Retinal pigment epithelial cell (primary cell): ENCODE data around the gene TNFRSF18.

ENCODE experiments used
- DNase-seq: peaks from one replicate; pipeline ENCODE4 v3.0.0-alpha.2; 2010; ENCODE audit warnings: low read depth
- H3K4me3 ChIP-seq: 2 replicates; pipeline ENCODE4 v1.5.1; 2011; ENCODE audit warnings: mild to moderate bottlenecking, low read length, control low read depth, moderate library complexity
- TF ChIP-seq, protein P1 (sequence below): conservative IDR thresholded peaks from 2 replicates; pipeline ENCODE4 v1.5.1; 2011; ENCODE audit warnings: low read depth, low read length, control low read depth, inconsistent platforms

Gene TNFRSF18

DNA sequence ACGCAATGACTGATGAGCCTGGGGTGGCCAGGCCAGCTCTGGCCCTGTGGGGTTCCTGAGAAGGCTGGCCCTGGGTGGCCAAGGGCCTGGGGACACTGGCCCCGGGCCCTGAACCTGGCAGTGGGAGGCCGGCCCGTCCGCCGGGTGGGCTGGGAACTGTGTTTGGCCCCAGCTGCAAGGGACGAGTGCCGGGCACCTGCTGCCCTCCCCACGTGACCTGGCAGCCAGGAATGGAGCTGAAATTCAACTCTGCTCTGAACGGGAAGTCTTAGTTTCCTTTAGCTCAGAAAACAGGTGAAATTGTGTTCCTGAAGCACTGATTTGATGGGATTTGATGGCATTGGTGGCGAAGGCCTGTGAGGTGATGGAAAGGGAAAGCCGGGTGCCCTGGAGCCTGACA lies 40.9 kb downstream of the TNFRSF18 start:
- no peak overlapping the region for H3K4me3 ChIP-seq
- no peak for DNase-seq
- TF ChIP-seq, protein P1, sequence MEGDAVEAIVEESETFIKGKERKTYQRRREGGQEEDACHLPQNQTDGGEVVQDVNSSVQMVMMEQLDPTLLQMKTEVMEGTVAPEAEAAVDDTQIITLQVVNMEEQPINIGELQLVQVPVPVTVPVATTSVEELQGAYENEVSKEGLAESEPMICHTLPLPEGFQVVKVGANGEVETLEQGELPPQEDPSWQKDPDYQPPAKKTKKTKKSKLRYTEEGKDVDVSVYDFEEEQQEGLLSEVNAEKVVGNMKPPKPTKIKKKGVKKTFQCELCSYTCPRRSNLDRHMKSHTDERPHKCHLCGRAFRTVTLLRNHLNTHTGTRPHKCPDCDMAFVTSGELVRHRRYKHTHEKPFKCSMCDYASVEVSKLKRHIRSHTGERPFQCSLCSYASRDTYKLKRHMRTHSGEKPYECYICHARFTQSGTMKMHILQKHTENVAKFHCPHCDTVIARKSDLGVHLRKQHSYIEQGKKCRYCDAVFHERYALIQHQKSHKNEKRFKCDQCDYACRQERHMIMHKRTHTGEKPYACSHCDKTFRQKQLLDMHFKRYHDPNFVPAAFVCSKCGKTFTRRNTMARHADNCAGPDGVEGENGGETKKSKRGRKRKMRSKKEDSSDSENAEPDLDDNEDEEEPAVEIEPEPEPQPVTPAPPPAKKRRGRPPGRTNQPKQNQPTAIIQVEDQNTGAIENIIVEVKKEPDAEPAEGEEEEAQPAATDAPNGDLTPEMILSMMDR: no peak

DNA sequence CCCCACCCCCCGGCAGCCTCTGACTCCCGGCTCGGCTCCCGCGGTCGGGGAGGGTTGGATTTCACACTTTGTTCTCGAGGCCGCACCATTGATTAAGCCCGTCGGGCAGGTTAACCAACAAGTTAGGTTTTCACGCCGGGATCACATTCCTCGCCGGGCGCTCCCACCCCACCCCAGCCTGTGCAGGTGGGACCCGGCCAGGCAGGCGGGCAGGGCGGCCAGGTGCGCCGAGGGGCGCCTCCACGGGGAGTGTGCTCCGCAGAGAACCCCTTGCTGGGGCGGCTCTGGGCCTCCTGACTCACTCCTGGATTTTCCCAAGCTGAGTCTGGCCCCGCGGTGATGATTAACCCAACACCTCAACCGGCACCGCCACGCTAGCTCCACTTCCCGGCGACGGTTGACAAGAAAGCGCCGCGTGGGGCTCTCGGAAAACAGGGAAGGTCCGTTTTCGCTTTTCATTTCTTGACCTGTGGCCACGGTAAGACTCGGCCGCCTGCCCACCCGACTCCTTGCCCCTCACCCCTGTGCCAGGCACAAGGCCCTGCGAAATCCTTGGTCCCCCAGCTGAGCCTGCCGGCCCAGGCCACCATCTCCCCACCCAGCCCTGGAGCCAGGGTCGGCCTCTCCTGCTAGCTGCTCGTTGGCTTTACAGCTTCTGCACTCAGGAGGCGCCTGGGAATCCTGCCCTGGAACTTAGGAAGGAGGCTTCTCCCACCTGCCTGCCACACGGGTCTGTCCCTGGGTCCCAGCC lies 41.5 kb downstream of the TNFRSF18 start:
- no peak overlapping the region for H3K4me3 ChIP-seq
- TF ChIP-seq, protein P1: no peak
- no peak for DNase-seq

DNA sequence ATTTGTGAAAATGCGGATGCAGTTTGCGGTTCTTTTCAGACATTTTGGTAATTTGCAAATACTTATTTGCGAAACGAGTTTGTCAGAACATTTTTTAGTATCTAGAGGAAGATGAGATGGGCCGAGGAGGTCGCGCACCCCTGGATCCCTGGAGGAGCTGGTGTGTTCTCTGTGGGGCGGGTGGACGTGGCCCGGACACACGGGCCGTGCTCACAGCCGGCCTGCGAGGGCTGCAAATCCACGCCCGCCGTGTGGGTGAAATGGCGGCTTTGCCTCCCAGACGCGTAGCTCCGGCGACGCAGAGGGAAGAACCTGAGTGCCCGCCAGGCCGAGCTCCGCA lies 42.1 kb downstream of the TNFRSF18 start:
- TF ChIP-seq, protein P1: no peak
- no peak for DNase-seq
- H3K4me3 ChIP-seq: no peak overlapping the region

DNA sequence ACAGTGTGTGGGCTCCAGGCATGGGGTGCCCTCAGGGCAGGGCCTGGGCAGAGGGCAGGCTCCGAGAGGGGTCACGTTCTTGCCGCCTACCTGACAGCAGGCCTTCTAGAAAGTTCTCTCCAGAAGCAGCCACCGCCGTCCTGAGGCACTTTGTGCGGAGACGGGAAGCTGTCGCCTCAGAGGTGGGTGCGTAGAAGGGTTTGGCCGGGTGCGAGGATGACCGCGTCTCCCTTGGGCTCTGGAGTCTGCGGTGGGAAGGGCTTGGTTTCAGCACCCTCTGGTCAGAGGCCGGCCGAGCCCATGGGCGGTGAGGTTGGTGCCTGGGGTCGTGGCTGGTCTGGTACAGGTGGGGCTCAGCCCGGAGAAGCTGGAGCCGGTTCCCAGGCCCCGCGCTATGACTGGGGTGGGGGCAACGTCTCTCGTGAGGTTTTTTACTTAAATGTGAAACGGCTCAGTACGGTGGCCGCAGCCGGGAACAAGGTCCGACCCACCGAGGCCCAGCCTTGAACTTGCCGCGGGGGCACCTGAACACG lies 42.8 kb downstream of the TNFRSF18 start:
- DNase-seq: no peak
- TF ChIP-seq, protein P1: no peak
- no peak overlapping the region for H3K4me3 ChIP-seq

DNA sequence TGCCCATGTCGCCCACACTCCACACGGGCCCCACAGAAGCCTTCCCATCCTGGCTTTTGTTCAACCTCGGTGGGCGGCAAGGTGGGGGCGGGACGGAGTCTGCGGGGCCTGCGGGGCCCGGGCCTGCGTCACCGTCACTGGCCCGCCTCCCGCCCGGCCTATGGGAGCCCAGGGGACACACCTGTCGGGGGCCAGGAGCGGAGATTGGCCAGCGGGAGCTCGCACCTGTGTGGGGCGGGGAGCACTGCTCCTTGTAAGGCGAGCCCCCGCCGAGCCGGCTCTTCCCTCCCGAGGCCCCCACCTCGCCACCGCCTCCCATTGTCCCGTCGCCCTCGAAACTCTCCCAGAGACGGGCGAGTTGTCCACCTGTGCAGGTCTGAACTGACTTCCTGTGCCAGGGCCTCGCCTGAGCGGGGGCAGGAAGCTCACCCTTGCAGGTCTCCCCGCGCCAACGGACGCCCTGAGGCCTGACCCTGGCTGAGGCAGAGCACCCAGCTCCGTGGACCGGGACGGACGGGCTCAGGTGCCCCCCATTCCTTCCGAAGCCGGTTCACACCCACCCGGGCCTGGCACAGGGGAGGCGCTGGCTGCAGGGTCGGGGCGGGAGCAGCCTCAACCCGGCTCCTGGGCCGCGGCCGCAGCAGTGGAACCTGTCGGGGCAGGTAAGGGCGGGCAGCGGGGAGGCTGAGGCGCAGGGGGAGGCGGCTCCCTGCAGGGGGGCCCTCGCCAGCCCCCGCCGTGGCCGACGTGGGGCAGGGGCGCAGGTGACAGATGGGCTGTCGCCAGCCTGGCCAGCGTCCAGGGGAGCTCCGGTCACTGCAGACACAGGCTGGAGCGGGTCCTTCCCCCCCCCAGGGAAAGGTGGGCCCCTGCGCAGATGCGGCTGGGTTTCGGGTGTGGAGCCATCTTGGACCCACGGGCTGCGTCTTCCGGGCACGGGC lies 43.5 kb downstream of the TNFRSF18 start:
- DNase-seq: no peak
- H3K4me3 ChIP-seq: no peak overlapping the region
- TF ChIP-seq, protein P1: no peak

DNA sequence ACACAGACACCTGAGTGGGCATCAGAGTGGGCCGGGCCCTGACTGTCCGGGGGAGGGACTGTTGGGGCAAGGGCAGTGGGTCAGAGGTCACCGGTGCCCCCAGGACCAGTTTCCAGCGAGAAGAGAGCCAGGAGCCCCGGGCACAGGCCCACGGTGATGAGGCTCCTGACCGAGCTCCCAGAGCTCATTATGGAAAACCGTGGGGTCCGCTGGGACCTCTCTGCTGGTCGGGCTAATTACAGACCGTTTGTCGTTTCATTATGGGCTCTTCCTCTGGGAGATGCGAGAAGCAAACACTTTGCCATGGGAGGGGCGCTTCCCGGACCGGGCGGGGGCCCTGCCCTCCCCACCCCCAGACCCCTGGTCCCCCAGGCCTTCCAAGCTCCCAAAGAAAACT lies 44.7 kb downstream of the TNFRSF18 start:
- no peak for DNase-seq
- TF ChIP-seq, protein P1: no peak

More for the DNA sequence above, 44.7 kb downstream of the TNFRSF18 start:
- no peak overlapping the region for H3K4me3 ChIP-seq
